ENCODE measurements around the gene PTPRT. TPM values are rescaled to one million over a fixed set of nuclear protein-coding genes. Genes with fewer than 3 reads are reported as not detected.

Gene PTPRT
- total RNA-seq, 1 experiment from 2014 or later: not detected

DNA sequence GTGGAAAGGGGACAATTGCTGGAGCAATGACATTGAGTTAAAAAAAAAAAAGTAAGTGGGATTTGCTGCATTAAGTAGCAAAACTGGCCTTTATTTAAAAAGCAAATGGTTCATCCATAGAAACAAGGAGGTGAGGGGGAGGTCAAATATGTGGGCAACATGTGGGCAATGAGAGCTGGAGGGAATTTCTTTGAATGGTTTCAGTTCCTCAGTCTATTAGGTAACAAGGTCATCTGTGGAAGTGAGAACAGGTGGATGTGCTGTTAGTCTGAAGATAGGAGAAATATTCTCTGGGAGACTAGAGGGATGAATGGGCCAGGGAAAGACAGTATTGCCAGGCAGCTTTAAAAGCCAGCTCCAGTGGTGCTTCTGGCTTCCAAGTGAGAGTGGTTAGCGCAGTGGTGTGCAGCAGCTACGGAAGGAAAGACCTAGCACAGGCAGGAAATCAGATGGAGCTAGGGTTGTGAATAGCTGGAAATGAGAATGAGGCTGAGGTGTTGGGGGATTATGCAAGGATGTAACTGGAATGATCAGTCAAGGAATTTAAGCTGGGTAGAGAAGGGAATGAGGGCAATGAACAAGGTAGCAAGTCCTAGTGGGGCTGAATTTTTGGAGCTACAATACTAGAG, 727.6 kb downstream of the PTPRT start:
- no peaks in the 10 kb centered on the region for H3K4me1 ChIP-seq (ENCODE audit: insufficient read depth, low read length)
- H3K4me3 ChIP-seq (ENCODE audit: low read length): no peak overlapping the region
- ChIA-PET POLR2A (ENCODE audit: unreplicated experiment) (no interaction called here), CTCF (no interaction called here)
- peaks cover 34% of the 10 kb centered on the region for H3K9me3 ChIP-seq (ENCODE audit: low read length)
- no peak overlapping the region for H3K4me2 ChIP-seq (ENCODE audit: low read length)
- no peaks in the 10 kb centered on the region for H3K36me3 ChIP-seq (ENCODE audit: low read depth, low read length)
- no peak for TF ChIP-seq EZH2 (IDR thresholded peaks at IDR 0.05; ENCODE audit: low read length, unreplicated experiment)
- TF ChIP-seq, protein P1, sequence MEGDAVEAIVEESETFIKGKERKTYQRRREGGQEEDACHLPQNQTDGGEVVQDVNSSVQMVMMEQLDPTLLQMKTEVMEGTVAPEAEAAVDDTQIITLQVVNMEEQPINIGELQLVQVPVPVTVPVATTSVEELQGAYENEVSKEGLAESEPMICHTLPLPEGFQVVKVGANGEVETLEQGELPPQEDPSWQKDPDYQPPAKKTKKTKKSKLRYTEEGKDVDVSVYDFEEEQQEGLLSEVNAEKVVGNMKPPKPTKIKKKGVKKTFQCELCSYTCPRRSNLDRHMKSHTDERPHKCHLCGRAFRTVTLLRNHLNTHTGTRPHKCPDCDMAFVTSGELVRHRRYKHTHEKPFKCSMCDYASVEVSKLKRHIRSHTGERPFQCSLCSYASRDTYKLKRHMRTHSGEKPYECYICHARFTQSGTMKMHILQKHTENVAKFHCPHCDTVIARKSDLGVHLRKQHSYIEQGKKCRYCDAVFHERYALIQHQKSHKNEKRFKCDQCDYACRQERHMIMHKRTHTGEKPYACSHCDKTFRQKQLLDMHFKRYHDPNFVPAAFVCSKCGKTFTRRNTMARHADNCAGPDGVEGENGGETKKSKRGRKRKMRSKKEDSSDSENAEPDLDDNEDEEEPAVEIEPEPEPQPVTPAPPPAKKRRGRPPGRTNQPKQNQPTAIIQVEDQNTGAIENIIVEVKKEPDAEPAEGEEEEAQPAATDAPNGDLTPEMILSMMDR (conservative IDR thresholded peaks at IDR 0.05; ENCODE audit: low read depth, low read length): no peak
- TF ChIP-seq EZH2phosphoT487 (IDR thresholded peaks at IDR 0.05; ENCODE audit: borderline replicate concordance, low read length): no peak
- no peaks in the 10 kb centered on the region for H4K20me1 ChIP-seq (ENCODE audit: low read length)
- H3K9ac ChIP-seq (ENCODE audit: low read length): no peak overlapping the region
- no peaks in the 10 kb centered on the region for H3K79me2 ChIP-seq (ENCODE audit: low read length)
- ATAC-seq (no peak), DNase-seq (no peak)
- no TSS peak for BruUV-seq (replicated peaks)
- intact Hi-C loops (cut with micrococcal nuclease): no loop called here
- no peaks in the 10 kb centered on the region for H3K27me3 ChIP-seq (ENCODE audit: low read length)
- no peak overlapping the region for H2AFZ ChIP-seq (ENCODE audit: low read length)
- no peak overlapping the region for H3K27ac ChIP-seq (ENCODE audit: low read length)
- no peaks in the 10 kb centered on the region for H3F3A ChIP-seq (ENCODE audit: low read length, unreplicated experiment)
- no peaks in the 10 kb centered on the region for H3K9me2 ChIP-seq (replicated peaks; ENCODE audit: low read length)

DNA sequence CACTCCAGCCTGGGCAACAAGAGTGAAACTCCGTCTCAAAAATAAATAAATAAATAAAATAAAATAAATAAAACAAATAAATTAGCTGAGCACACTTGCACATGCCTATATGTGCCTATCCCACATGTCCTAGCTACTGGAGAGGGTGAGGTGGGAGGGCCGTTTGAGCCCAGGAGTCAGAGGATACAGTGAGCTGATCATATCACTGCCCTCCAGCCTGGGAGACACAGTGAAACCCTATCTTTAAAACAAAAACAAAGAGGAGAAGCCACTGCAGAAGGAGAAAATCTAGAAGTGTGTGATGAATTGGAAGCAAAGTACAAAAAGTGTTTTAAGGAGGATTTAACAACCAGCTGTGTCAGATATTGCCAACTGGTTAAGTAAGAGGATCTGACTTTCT, 728.4 kb downstream of the PTPRT start:
- no peaks in the 10 kb centered on the region for H3K4me1 ChIP-seq (ENCODE audit: insufficient read depth, low read length)
- H3K9ac ChIP-seq (ENCODE audit: low read length): no peak overlapping the region
- ChIA-PET POLR2A (ENCODE audit: unreplicated experiment) (no interaction called here), CTCF (no interaction called here)
- H2AFZ ChIP-seq (ENCODE audit: low read length): no peak overlapping the region
- H4K20me1 ChIP-seq (ENCODE audit: low read length): no peaks in the 10 kb centered on the region
- BruUV-seq (replicated peaks): no TSS peak
- intact Hi-C loops (cut with micrococcal nuclease): no loop called here
- ATAC-seq (no peak), DNase-seq (no peak)
- no peaks in the 10 kb centered on the region for H3K27me3 ChIP-seq (ENCODE audit: low read length)
- H3K4me2 ChIP-seq (ENCODE audit: low read length): no peak overlapping the region
- no peak for TF ChIP-seq EZH2phosphoT487 (IDR thresholded peaks at IDR 0.05; ENCODE audit: borderline replicate concordance, low read length)
- TF ChIP-seq, protein P1 (conservative IDR thresholded peaks at IDR 0.05; ENCODE audit: low read depth, low read length): no peak
- no peak for TF ChIP-seq EZH2 (IDR thresholded peaks at IDR 0.05; ENCODE audit: low read length, unreplicated experiment)
- H3K4me3 ChIP-seq (ENCODE audit: low read length): no peak overlapping the region
- H3F3A ChIP-seq (ENCODE audit: low read length, unreplicated experiment): no peaks in the 10 kb centered on the region
- no peak overlapping the region for H3K27ac ChIP-seq (ENCODE audit: low read length)
- H3K9me2 ChIP-seq (replicated peaks; ENCODE audit: low read length): no peaks in the 10 kb centered on the region
- no peaks in the 10 kb centered on the region for H3K79me2 ChIP-seq (ENCODE audit: low read length)
- H3K9me3 ChIP-seq (ENCODE audit: low read length): peaks cover 37% of the 10 kb centered on the region
- no peaks in the 10 kb centered on the region for H3K36me3 ChIP-seq (ENCODE audit: low read depth, low read length)

DNA sequence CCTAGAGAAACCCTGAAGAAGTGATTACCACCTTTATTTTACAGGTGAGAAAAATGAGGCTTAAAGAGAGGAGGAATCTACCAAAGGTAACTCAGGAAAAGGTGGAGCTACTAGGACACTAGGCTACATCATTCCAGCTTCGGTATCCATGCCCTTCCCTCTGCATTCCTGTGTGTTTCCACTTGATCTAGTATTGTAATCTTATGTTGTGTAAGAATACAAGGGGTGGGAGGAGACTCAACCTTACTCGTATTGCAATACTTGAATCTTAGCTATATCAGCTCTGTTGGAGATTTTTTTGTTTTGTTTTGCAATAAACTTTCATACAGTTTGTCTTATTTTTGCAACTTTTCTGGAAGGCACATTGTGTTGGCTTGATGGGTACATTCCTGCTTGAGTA, 742.4 kb downstream of the PTPRT start:
- H2AFZ ChIP-seq (ENCODE audit: low read length): no peak overlapping the region
- H3K36me3 ChIP-seq (ENCODE audit: low read depth, low read length): no peaks in the 10 kb centered on the region
- POLR2A ChIA-PET (ENCODE audit: unreplicated experiment): no interaction called here
- H3K9ac ChIP-seq (ENCODE audit: low read length): no peak overlapping the region
- H3K4me2 ChIP-seq (ENCODE audit: low read length): no peak overlapping the region
- H3F3A ChIP-seq (ENCODE audit: low read length, unreplicated experiment): no peaks in the 10 kb centered on the region
- peaks cover 65% of the 10 kb centered on the region for H3K9me3 ChIP-seq (ENCODE audit: low read length)
- no peak overlapping the region for H3K4me3 ChIP-seq (ENCODE audit: low read length)
- H4K20me1 ChIP-seq (ENCODE audit: low read length): no peaks in the 10 kb centered on the region
- H3K27ac ChIP-seq (ENCODE audit: low read length): no peak overlapping the region
- no peaks in the 10 kb centered on the region for H3K79me2 ChIP-seq (ENCODE audit: low read length)
- TF ChIP-seq, protein P1 (conservative IDR thresholded peaks at IDR 0.05; ENCODE audit: low read depth, low read length): no peak
- TF ChIP-seq EZH2 (IDR thresholded peaks at IDR 0.05; ENCODE audit: low read length, unreplicated experiment) (no peak), EZH2phosphoT487 (IDR thresholded peaks at IDR 0.05; ENCODE audit: borderline replicate concordance, low read length) (no peak)
- no peak for ATAC-seq
- no TSS peak for BruUV-seq (replicated peaks)
- DNase-seq: no peak
- H3K9me2 ChIP-seq (replicated peaks; ENCODE audit: low read length): no peaks in the 10 kb centered on the region
- CTCF ChIA-PET: no interaction called here
- H3K4me1 ChIP-seq (ENCODE audit: insufficient read depth, low read length): no peaks in the 10 kb centered on the region
- intact Hi-C loops (cut with micrococcal nuclease): no loop called here
- H3K27me3 ChIP-seq (ENCODE audit: low read length): no peaks in the 10 kb centered on the region

All from PC-3 (cell line).